Thyroid gland (tissue), 4 donors: ENCODE results near the gene TRMT2A. TPM values are rescaled to one million over a fixed set of nuclear protein-coding genes. Genes with fewer than 3 reads are reported as not detected.
A peak's percentile ranks its signal among the peaks of the same experiment; 100 is the strongest.

Experiments used
- DNase-seq, 2 donors: peaks; one replicate each; pipeline ENCODE4 v3.0.0-alpha.2; 2019
- H3K27ac ChIP-seq, 3 donors: fragments of 200-600 bp; sonication (generic); 1 replicate in 2 of 3; 2 replicates in 1 of 3; pipeline ENCODE4 v1.5.1; 2016 to 2019; ENCODE audit warnings: mild to moderate bottlenecking in 1 of 3, moderate library complexity in 1 of 3
- H3K27me3 ChIP-seq: fragments of 200-600 bp; sonication (generic); one replicate; pipeline ENCODE4 v1.5.1; 2019
- H3K36me3 ChIP-seq, 2 donors: fragments of 200-600 bp; sonication (generic); one replicate each; pipeline ENCODE4 v1.5.1; 2016 to 2019
- H3K4me1 ChIP-seq, 2 donors: fragments of 200-600 bp; sonication (generic); one replicate each; pipeline ENCODE4 v1.5.1; 2017 to 2019
- H3K4me3 ChIP-seq, 3 donors: fragments of 200-600 bp; sonication (generic); replicated peaks in 1 of 3; 1 replicate in 2 of 3; 2 replicates in 1 of 3; pipeline ENCODE4 v1.5.1; 2016; ENCODE audit warnings: mild to moderate bottlenecking in 1 of 3
- H3K9me3 ChIP-seq: fragments of 200-600 bp; sonication (generic); one replicate; pipeline ENCODE4 v1.5.1; 2017
- POLR2A ChIP-seq, 2 donors: fragments of 450-650 bp; IDR thresholded peaks; one replicate each; pipeline ENCODE4 v1.6.1; 2017; ENCODE audit warnings: antibody characterized with exemption in 2 of 2, mild to moderate bottlenecking in 2 of 2, moderate library complexity in 1 of 2
- WGBS, 2 donors: methylation state at CpG; one replicate each; pipeline ENCODE4 v1.1.5; 2017; 5-methylcytosine and 5-hydroxymethylcytosine counted together
- intact Hi-C: fragments of 100-400 bp; cut with DNase I; formaldehyde crosslinking; loops from one replicate; pipeline ENCODE4 v1.15.1; 2023
- total RNA-seq, 4 donors: library from RNA; depleted of rRNA; stranded (reverse); fragments of >200 nt; gene quantifications; one replicate each; pipeline ENCODE4 v1.2.3, GENCODE V29; 2016
- TF ChIP-seq, protein P1 (sequence below), 6 experiments: fragments of 200-600 bp in 3 of 6; fragments of 450-650 bp in 3 of 6; sonication (generic) in 3 of 6; IDR thresholded peaks; one replicate each; pipeline ENCODE4 v1.5.1; 2016 to 2019; ENCODE audit warnings: antibody characterized with exemption in 6 of 6, mild to moderate bottlenecking in 2 of 6, inconsistent platforms in 1 of 6, moderate library complexity in 1 of 6

TRMT2A gene
- total RNA-seq, 4 donors from 2014 or later = 36.9 to 65.5 (median 53.3) TPM

DNA sequence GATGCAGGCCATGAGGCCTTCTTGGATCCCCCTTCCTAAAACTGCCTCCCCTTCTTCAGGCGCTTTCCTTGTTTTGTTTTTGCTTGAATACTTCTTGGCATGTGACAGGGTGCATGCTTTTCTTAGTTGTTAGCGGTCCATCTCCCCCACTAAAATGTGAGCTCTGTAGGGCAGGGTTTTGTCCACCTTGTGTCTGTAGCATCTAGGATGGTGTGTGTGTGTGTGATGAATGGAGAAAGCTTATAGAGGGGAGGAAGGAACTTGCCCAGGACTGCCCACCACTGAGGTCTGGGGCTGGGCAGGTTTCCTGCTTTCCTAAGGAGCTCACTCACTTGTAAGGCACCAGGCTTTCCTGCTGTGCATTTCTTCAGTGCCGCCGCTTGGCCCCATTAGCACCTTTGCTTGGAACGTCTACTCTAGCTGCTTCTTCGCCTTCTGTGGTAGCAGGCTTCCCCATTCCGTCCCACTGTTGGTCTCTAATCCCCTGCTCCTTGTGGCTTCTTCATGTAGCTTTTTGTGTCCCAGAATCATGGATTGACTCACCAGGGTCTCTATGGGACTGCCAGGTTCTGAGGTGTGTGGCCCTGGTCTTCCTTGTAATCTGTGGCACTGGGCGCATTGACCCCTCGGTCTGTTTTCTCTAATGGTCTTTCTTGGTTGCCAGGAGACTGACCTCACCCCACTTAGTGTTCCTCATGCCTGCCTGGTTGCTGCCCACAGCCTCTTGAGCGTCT lies 33.7 kb downstream of the TRMT2A start:
- H3K27ac ChIP-seq = peak overlapping the region in 1 of 3 donors; percentile 27
- H3K36me3 ChIP-seq = peaks cover 28% of the 10 kb centered on the region in 2 donors
- WGBS, 2 donors = 72 to 77% methylated on average over 10 of the region's 10 CpGs
- no peak overlapping the region for H3K4me3 ChIP-seq
- intact Hi-C loops = no loop called here
- DNase-seq = no peak
- no peaks in the 10 kb centered on the region for H3K9me3 ChIP-seq
- no peaks in the 10 kb centered on the region for H3K27me3 ChIP-seq
- TF ChIP-seq POLR2A (IDR thresholded peaks at IDR 0.05) = no peak
- TF ChIP-seq, protein P1, sequence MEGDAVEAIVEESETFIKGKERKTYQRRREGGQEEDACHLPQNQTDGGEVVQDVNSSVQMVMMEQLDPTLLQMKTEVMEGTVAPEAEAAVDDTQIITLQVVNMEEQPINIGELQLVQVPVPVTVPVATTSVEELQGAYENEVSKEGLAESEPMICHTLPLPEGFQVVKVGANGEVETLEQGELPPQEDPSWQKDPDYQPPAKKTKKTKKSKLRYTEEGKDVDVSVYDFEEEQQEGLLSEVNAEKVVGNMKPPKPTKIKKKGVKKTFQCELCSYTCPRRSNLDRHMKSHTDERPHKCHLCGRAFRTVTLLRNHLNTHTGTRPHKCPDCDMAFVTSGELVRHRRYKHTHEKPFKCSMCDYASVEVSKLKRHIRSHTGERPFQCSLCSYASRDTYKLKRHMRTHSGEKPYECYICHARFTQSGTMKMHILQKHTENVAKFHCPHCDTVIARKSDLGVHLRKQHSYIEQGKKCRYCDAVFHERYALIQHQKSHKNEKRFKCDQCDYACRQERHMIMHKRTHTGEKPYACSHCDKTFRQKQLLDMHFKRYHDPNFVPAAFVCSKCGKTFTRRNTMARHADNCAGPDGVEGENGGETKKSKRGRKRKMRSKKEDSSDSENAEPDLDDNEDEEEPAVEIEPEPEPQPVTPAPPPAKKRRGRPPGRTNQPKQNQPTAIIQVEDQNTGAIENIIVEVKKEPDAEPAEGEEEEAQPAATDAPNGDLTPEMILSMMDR (IDR thresholded peaks at IDR 0.05) = no peak
- peaks cover 48 to 50% of the 10 kb centered on the region in 2 donors for H3K4me1 ChIP-seq

DNA sequence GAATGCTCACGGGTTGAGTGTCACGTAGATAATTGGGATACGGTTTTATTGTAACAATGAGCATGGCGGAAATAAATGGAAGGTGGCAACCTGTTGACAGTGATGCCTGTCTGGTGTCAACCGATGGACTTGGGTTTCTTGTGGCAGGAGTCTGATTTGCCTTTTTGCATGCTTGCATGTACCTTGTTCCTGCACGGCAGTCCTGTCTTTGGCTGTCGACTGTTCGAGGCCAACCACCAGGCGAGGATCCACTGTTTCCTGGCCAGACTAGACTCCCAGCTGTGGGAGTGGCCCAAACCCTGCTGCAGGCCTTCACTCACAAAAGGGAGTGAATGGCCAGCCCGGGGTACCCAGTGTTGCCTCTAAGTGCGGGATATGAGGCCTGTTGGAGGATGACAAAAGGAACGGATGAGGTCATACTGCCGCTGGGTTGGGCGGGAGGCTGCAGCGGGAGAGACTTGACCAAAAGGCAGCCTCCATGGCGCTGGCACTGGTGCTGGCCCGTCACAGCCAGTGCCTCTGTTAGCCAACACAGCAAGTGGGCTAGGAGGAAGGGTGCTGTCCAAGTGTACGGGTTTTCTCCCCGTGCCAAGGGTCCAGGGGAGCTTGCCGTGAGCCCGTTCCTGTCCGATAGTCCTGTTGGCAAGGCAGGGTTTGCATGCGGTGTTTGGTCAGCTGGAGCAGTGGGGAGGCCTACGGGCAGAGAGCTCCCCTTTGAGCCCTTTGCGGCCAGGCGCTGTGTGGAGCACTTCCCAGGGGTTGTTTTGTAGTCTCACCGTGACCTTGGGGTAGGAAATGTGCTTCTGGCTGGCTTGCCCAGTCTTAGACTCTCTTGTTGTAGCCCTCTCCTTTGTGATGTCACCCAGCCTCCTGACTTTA lies 36.0 kb downstream of the TRMT2A start:
- Histone ChIP-seq H3K9me3 (no peaks in the 10 kb centered on the region), H3K36me3 (peaks cover 4 to 5% of the 10 kb centered on the region in 2 donors), H3K4me1 (peaks cover 48 to 50% of the 10 kb centered on the region in 2 donors), H3K4me3 (peak overlapping the region in 2 of 3 donors; percentile 64 to 78), H3K27ac (peak overlapping the region; percentile 39 to 83 (median 76)), H3K27me3 (no peaks in the 10 kb centered on the region)
- intact Hi-C loops = no loop called here
- WGBS, 2 donors = 16 to 27% methylated on average over 19 to 21 of the region's 27 CpGs
- no peak for TF ChIP-seq POLR2A (IDR thresholded peaks at IDR 0.05)
- TF ChIP-seq, protein P1 (IDR thresholded peaks at IDR 0.05) = no peak
- peak; percentile 37 to 39 for DNase-seq

DNA sequence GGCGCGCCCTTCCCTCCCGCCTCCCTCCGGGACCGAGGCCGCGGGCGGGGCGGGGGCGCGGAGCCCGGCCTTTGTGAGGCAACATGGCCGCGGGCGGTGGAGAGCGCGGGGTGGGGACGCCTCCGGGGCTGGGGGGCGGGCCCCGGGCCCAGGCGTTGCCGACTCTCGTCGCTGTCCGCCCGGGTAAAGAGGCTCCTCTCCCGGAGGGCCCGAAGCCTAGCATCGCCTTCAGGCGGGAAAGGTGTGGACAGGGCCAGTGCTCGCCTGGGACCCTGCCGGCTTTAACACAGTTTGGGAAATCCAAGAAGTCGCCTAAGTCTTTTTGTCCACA lies 36.6 kb downstream of the TRMT2A start:
- Histone ChIP-seq H3K27me3 (no peaks in the 10 kb centered on the region), H3K4me3 (peak overlapping the region in 2 of 3 donors; percentile 64 to 78), H3K27ac (peak overlapping the region; percentile 39 to 83 (median 76)), H3K9me3 (no peaks in the 10 kb centered on the region), H3K36me3 (no peaks in the 10 kb centered on the region), H3K4me1 (peaks cover 48 to 50% of the 10 kb centered on the region in 2 donors)
- intact Hi-C loops = no loop called here
- TF ChIP-seq, protein P1 (IDR thresholded peaks at IDR 0.05) = no peak
- TF ChIP-seq POLR2A (IDR thresholded peaks at IDR 0.05) = no peak
- peak; percentile 54 to 59 for DNase-seq
- WGBS, 2 donors = 0 to 3% methylated on average over 5 to 13 of the region's 34 CpGs

DNA sequence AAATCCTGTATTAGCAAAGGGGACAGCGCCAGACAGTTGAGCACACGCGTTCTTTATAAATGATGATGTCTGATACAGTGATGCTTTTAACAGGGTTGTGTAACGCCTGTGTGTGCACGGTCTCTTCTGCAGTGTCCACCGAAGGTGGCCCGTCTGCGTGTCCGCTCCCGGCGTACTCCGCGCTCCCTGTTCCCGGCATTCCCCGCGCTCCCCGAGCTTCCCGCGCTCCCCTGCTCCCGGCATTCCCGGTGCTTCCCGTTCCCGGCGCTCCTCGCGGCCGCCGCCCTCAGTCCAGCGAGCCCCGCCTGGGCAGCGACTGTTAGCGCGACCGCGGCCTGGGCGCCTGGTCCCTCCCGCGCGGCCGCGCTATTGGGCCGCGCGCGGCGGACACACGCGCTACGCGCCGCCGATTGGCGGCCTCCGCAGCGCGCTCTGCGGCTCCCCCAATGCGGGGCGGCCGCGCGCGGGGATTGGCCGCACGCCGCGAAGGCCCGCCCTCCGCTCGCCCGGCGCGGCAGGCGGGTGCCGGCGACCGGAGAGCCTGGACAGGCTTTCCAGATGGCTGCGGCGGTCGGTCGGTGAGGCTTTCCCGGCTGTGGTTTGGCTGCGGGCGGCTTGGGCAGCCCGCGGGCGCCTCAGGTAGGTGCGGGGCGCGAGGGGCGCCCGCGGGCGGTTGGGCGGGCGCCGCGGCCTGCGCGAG lies 37.1 kb downstream of the TRMT2A start, which contains the start of gene DGCR8:
Gene DGCR8 (plus strand): TSS at position 497 of the 700 bp plus-strand sequence. CDS start 5,723 bp downstream, outside the sequence.
- TF ChIP-seq POLR2A (IDR thresholded peaks at IDR 0.05) = peak in 1 of 2 donors; percentile 75
- TF ChIP-seq, protein P1 (IDR thresholded peaks at IDR 0.05) = no peak
- H3K36me3 ChIP-seq = no peaks in the 10 kb centered on the region
- peak within 1 kb of the TSS; percentile 76 to 84 (median 83) for H3K27ac ChIP-seq
- intact Hi-C loops = no loop called here
- peak within 1 kb of the TSS in 2 of 3 donors; percentile 64 to 78 for H3K4me3 ChIP-seq
- 0% methylated on average over 2 to 4 of the region's 100 CpGs for WGBS, 2 donors
- H3K9me3 ChIP-seq = no peaks in the 10 kb centered on the region
- H3K4me1 ChIP-seq = peaks cover 43 to 46% of the 10 kb centered on the region in 2 donors
- no peaks in the 10 kb centered on the region for H3K27me3 ChIP-seq
- peak; percentile 92 to 96 for DNase-seq
